Caki2 (cell line): Measurements from ENCODE around the gene TUBA8. TPM values are rescaled to one million over a fixed set of nuclear protein-coding genes. Genes with fewer than 3 reads are reported as not detected.
"Not testable (repeated sequence)": the region's sequence is repeated elsewhere in the genome, so short reads cannot be mapped to it uniquely, and the experiment has no call there.

Experiments used
- DNase-seq: peaks from one replicate; pipeline ENCODE4 v3.0.0-alpha.2; 2015; ENCODE audit warnings: low read depth
- in situ Hi-C: cut with HindIII; loops from 2 replicates; pipeline ENCODE4 v1.10.0; 2016; ENCODE audit warnings: low sequenced_read_pairs, low pct_unique_long_range_greater_than_20kb, mixed read lengths
- total RNA-seq: library from RNA; depleted of rRNA; stranded (reverse); fragments of >200 nt; shearing (Covaris generic); gene quantifications from 2 replicates; pipeline ENCODE4 v1.2.3, GENCODE V29; 2014; ENCODE audit warnings: low replicate concordance; rRNA removed

Gene TUBA8
- total RNA-seq, 1 experiment from 2014 or later, result 2.4 TPM

DNA sequence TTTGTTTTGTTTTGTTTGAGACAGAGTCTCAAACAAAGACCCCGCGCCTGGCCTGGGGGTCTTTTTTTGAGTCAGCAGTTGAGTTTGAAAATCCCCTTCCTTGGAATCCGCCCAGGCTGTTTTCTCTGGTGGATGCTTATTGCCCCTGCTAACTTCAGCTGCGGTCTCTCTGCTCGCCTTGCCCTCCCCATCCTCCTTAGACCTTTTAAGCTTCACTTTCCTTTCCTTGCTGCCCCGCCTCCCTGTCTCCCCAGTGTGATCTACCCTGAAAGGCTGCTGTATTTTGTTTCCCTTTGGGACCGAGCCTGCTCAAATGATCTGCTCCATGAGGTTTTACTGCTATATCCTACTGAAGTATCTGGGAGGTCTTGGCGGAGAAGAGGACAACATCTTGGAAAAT lies 41.9 kb downstream of the TUBA8 start:
- in situ Hi-C loops, result no loop called here
- no peak for DNase-seq

DNA sequence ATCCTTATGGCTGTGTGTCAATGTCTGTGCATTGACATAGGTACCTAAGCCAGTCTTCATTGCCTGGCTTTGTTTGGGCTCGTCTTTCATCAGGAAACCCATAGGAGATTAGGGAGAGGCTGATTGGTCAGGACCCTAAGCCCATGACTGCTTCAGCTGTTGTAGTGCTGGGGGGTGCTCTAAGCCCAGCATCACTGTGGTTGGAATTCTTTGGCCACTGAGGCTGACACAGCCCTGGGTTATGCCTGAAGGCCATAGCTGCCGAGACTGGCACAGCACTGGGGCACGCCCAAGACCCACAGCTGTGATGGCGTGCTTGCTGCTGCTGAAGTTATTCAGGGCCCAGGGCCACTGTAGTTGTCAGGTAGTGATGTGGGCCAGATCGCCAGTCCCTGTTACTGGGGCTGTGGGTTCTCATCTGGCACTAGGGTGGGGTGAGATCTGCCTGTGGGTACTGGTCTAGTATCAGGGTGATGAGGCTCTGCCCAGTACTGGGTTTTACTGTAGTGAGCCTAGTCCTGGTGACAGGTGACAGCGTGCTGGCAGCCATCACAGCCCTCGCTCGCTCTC lies 44.3 kb downstream of the TUBA8 start:
- no peak for DNase-seq
- in situ Hi-C loops, result no loop called here

DNA sequence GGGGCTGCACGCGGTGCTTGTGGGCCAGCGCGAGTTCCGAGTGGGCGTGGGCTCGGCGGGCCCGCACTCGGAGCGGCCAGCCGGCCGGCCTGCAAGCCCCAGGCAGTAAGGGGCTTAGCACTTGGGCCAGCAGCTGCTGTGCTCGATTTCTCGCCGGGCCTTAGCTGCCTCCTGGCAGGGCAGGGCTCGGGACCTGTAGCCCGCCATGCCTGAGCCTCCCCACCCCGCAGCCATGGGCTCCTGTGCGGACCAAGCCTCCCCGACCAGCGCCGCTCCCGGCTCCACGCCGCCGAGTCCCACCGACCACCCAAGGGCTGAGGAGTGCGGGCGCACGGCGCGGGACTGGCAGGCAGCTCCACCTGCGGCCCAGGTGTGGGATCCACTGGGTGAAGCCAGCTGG lies 44.9 kb downstream of the TUBA8 start:
- DNase-seq, in situ Hi-C loops: not testable (repeated sequence)

DNA sequence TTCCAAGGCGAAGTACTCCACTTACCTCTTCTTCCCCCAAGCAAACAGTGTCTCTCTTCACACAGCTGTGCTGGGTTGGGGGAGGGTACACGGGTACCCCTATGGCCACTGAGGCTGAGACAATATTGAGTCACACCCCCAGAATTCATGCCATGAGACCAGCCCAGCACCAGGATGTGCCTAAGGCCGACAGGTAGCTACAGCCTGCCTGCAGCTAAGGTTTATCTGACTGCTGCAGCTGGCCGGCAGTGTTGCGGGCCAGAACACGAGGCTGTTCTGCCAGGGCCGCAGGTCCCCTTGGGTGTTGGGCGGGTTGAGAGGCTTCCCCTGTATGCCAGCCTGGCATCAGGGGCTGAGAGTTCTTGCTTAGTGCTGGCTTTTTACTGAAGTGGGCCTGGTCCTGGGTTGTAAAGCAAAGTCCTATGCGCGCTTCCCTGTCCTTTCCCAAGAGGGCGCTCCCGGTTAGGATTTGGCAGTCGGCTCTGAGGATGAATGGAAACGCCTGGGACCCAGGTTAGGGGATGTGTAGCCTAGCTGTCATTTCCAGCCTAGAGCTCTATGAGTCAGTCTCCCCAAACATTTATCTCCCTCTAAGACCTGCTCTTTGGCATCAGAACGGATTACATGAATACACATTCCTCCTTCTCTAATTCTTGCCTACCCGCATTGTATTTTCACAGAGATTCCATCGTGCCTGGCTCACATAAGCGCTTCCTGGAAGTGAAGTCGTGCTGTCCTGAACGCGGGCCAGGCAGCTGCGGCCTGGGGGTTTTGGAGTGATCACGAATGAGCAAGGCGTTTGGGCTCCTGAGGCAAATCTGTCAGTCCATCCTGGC lies 46.5 kb downstream of the TUBA8 start:
- in situ Hi-C loops, result no loop called here
- peak; percentile 28 for DNase-seq

DNA sequence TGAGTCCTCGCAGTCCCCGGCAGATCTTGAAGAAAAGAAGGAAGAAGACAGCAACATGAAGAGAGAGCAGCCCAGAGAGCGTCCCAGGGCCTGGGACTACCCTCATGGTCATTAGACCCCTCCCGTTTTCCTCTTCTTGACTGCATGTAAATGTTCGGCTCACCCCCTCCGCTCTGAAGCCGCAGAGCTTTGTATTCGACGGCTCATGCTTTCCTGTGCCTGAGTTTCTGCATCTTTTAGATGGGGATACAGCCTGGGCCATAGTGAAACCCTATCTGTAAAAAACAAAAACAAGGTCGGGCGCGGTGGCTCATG lies 47.1 kb downstream of the TUBA8 start:
- in situ Hi-C loops, result no loop called here
- no peak for DNase-seq

DNA sequence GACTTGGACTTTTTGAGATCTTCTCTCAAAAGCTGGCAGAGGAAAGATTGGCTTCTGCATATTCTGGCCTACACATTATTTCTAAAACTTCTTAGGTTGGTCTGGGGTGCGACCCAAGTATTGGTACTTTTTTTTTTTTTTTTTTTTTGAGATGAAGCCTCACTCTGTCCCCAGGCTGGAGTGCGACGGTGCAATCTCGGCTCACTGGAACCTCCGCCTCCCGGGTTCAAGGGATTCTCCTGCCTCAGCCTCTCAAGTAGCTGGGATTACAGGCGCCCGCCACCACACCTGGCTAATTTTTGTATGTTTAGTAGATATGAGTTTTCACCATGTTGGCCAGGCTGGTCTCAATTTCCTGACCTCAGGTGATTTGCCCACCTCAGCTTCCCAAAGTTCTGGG lies 50.0 kb downstream of the TUBA8 start:
- DNase-seq, in situ Hi-C loops: not testable (repeated sequence)

DNA sequence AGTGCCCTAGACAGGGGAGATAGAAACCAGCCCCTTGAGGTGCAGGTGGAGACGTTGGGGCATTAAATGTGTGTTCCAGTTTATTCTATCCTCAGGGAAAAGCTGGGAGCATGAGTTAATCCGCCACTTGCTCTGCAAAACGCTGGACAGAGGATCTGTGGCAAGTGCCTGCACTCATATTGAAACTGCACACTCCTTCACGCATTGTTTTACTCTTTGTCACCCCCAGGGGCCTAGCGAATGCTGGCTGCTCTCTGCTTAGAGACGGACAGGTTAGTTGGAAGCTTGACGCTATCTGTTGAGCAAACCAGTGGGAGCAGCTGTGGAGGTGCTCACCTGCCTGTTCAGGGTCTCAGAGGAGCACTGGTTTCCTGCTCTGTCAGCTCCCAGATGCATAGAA lies 53.2 kb downstream of the TUBA8 start:
- in situ Hi-C loops, DNase-seq: not testable (repeated sequence)

DNA sequence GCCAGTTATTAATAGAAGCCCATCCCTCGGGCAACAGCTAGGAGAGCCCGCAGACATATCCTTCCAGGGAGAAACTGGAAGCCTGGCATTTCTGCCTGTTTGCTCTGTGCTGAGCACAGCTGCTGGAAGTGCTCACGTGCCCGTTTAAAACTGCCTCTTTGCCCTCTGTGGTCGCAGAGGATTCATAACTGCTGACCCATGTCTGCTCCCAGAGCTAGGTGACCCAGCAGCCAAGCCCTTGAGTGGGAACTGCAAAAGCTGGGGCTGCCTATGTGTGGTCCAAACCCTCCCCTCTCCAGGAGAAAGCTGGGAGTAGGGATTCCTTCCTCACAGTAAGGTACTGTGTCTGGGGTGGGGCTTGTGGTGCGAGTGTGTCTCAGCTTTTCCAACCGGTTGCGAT lies 54.0 kb downstream of the TUBA8 start:
- in situ Hi-C loops, DNase-seq: not testable (repeated sequence)

DNA sequence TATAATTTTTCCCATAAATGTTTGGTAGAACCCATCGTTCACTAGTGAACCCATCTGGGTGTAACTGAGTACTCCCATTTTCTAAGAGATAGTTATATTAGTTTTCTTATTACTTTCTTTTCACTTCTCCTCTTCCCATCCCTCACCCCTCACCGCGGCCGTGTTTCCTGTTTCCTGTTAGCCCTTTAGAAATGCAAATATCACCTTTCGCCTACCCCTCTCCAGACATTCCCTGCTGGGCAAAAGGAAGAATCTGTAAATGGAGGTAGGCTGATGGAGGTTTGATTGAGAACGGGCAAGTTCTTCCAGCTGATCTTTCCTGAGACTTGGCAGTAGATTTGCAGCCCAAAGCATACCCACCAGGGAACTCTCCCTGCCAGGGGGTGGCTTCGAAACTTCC lies 54.7 kb downstream of the TUBA8 start:
- in situ Hi-C loops, result not testable (repeated sequence)

DNA sequence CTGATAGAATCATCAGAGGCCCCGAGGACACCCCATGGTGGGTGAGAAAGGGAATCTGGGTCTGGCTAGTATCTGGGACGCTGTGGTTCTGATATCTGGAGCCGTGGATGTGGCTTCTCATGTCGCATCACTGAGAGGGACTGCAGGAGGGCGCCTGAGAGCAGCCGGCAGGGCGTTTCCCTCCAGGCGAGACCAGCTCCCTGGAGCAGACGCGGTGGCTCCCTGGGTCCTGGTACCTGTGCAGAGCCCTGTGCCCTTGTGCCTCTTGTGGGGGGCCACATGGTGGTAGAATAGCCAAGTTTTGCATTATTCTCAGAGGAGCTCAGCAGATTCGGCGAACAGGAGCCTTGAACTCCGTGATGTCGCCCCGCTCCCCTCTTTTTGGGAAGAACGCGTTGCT lies 59.7 kb downstream of the TUBA8 start:
- in situ Hi-C loops, DNase-seq: not testable (repeated sequence)

More for the DNA sequence above, 54.7 kb downstream of the TUBA8 start:
- not testable (repeated sequence) for DNase-seq

DNA sequence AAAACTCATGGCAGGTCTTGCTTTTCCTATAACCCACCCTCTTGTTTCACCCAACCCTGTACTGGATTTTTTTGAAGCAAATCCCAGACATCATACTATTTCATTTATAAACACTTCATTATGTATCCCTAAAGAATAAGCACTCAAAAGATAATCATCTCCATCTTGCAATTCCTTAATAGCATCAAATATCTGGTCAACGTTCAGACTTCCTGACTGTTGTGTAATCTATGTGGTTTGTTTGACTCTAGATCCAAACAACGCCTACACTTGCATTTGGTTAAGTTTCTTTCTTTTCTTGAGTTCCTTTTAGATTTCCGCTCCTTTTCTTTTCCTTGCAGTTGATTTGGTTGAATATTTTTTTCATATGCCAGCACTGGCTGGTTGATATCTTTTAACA lies 61.6 kb downstream of the TUBA8 start:
- in situ Hi-C loops, DNase-seq: not testable (repeated sequence)

DNA sequence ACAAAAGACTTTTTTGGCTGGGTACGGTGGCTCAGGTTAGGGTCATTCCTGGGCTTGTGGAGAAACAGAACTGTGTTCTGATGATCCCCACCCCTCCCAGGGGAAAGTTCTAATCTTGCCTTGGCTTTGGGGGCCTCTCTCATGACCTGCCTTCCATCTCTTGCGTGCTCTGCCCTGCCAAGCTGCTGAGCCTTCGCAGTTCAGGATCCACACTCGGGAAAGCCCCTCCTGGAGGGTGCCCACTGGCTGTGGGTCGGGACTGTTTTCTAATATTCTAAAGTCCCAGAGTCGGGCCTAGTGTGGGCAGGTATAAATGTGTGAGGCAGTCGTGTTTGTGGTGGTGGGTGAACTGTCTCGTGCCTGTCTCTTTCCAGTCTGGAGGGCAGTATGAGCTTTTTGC lies 62.2 kb downstream of the TUBA8 start:
- in situ Hi-C loops, DNase-seq: not testable (repeated sequence)

DNA sequence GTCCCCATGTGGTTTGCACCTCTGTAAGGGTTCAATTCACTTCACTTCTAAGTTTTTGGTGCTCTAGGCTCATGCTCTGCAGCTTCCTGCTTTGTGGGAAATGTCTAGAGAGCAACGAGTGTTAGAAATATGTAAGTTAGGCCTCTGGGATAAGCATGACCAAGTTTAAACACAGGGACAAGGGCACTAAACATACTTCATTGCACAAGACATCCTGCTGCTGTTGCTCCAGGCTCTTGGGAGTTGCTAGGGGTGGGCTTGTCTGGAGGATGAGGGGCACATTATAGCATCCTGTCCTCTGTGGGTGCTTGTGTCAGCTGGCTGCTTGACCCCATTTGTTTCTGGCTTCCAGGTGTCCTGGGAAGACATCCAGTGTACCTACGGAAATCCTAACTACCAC lies 62.8 kb downstream of the TUBA8 start:
- in situ Hi-C loops, DNase-seq: not testable (repeated sequence)

Other genes starting within 250 kb of the TUBA8 start
- gene MICAL3, start 86.2 kb upstream of the TUBA8 start, total RNA-seq, result 12.3 and 14.5 TPM in 2 replicates
- gene PEX26, start 32.8 kb upstream of the TUBA8 start, total RNA-seq, result 12.2 and 15.9 TPM in 2 replicates
- gene USP18, start 39.4 kb downstream of the TUBA8 start, total RNA-seq, result 42.8 and 46.2 TPM in 2 replicates